IPS-20b (cell line): ENCODE results near the gene CDH4.

Experiments used
- H3K27ac ChIP-seq: one replicate; pipeline ENCODE4 v1.5.1; 2013; ENCODE audit warnings: low read length
- H3K27me3 ChIP-seq: 2 replicates; pipeline ENCODE4 v1.6.1; 2013; ENCODE audit warnings: mild to moderate bottlenecking, low read length, inconsistent platforms; ENCODE audit not compliant: insufficient read depth
- H3K36me3 ChIP-seq: 2 replicates; pipeline ENCODE4 v1.6.1; 2013; ENCODE audit warnings: low read depth, mild to moderate bottlenecking, inconsistent platforms, low read length, moderate library complexity; ENCODE audit not compliant: insufficient read depth
- H3K4me1 ChIP-seq: 2 replicates; pipeline ENCODE4 v1.6.1; 2013; ENCODE audit warnings: mild to moderate bottlenecking, control low read depth, inconsistent platforms, low read length, moderate library complexity; ENCODE audit not compliant: insufficient read depth
- H3K4me3 ChIP-seq: 2 replicates; pipeline ENCODE4 v1.5.1; 2013; ENCODE audit warnings: mild to moderate bottlenecking, low read length, inconsistent platforms
- H3K9ac ChIP-seq: 2 replicates; pipeline ENCODE4 v1.6.1; 2013; ENCODE audit warnings: low read depth, mild to moderate bottlenecking, inconsistent platforms, low read length, moderate library complexity
- H3K9me3 ChIP-seq: 2 replicates; pipeline ENCODE4 v1.6.1; 2013; ENCODE audit warnings: mild to moderate bottlenecking, low read depth, low read length, inconsistent platforms; ENCODE audit not compliant: insufficient read depth

The CDH4 gene

GRCh38 chr20:61251529-61252393 is at the start of gene CDH4:
CDH4 (plus strand) TSS chr20:61252261.
- no peaks in the 10 kb centered on the region for H3K9me3 ChIP-seq
- H3K4me3 ChIP-seq, result peak within 1 kb of the TSS; percentile 71; the same call in 1 of the 2 replicates
- H3K4me1 ChIP-seq, result peaks cover 6% of the 10 kb centered on the region; the same call in 1 of the 2 replicates
- no peak within 1 kb of the TSS for H3K27ac ChIP-seq
- H3K36me3 ChIP-seq, result peaks cover 4% of the 10 kb centered on the region; the same call in 1 of the 2 replicates
- H3K27me3 ChIP-seq, result peaks cover 93% of the 10 kb centered on the region
- H3K9ac ChIP-seq, result no peak within 1 kb of the TSS

DNA sequence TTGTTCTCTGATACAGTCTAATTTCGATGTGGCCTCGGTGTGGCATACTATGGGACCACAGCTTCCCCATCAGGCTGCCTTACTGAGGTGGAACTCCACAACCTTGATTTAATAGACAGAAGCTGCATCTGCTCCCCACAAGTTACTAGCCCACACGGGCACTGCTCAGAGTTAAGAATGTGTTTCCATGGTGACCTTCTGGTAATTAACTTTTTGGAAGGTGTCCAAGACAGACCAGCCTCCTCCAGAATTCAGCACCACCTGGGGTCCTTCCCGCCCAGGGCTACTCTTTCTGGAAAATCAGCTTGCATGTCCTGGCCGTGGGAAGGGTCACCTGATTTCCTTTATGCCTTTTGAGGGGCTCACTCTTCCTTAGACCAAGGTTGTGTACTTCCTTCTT is 48.7 kb upstream of the CDH4 start:
- Histone ChIP-seq H3K27me3 (peaks cover 83% of the 10 kb centered on the region), H3K9ac (no peak overlapping the region), H3K27ac (no peak overlapping the region), H3K36me3 (no peaks in the 10 kb centered on the region), H3K4me3 (no peak overlapping the region), H3K4me1 (no peaks in the 10 kb centered on the region), H3K9me3 (no peaks in the 10 kb centered on the region)

DNA sequence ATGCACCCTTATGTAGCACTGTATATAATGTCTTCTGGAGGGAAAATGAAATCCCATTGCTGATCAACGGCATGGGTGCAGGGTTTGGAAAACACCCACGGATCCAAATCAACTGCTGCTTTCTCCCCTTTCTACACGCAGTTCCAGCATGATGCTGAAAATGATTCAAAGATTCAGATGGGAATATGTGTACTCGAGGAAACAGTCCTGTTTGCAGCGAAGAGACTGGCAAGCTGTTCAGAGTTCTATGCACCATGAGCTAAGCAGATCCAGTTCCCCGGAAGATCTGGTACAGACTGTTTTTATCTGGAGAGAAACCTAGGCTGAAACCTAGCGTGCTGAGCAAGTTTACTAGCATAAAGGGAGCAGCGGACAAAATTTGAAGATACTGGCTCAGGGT is 47.9 kb upstream of the CDH4 start:
- Histone ChIP-seq H3K4me3 (no peak overlapping the region), H3K36me3 (no peaks in the 10 kb centered on the region), H3K9ac (no peak overlapping the region), H3K27me3 (peaks cover 79% of the 10 kb centered on the region), H3K4me1 (no peaks in the 10 kb centered on the region), H3K27ac (no peak overlapping the region), H3K9me3 (no peaks in the 10 kb centered on the region)

- H3K4me1 ChIP-seq, result no peaks in the 10 kb centered on the region
- H3K4me3 ChIP-seq, result no peak overlapping the region
- no peaks in the 10 kb centered on the region for H3K36me3 ChIP-seq
- H3K27ac ChIP-seq, result no peak overlapping the region
- no peak overlapping the region for H3K9ac ChIP-seq
- no peaks in the 10 kb centered on the region for H3K9me3 ChIP-seq
- peaks cover 77% of the 10 kb centered on the region for H3K27me3 ChIP-seq
Measured at GRCh38 chr20:61205769-61206168, 46.3 kb upstream of the CDH4 start.

DNA sequence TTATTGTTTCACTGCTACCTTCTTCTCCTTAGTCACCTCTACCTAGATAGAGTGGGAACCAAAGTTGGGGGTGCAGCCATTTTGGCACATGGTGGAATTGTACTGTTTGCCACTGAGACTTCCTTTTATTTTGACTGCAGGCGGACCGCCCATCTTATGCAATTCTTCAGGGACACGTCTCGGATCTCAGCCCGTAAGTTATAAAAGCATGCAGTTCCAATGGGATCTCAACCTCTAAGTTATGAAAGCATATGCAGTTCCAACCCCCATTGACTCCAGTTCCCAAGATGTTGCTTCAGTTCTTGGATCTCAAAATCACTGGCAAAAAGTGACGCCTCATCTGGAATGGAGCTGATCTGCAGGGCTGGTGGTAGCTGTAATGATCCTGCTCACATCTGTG is 41.2 kb upstream of the CDH4 start:
- no peak overlapping the region for H3K9ac ChIP-seq
- peaks cover 84% of the 10 kb centered on the region for H3K27me3 ChIP-seq
- no peaks in the 10 kb centered on the region for H3K36me3 ChIP-seq
- H3K4me3 ChIP-seq, result no peak overlapping the region
- no peaks in the 10 kb centered on the region for H3K4me1 ChIP-seq
- H3K27ac ChIP-seq, result no peak overlapping the region
- H3K9me3 ChIP-seq, result no peaks in the 10 kb centered on the region

- no peak overlapping the region for H3K4me3 ChIP-seq
- no peak overlapping the region for H3K27ac ChIP-seq
- H3K9ac ChIP-seq, result no peak overlapping the region
- H3K9me3 ChIP-seq, result no peaks in the 10 kb centered on the region
- H3K36me3 ChIP-seq, result no peaks in the 10 kb centered on the region
- no peaks in the 10 kb centered on the region for H3K4me1 ChIP-seq
- peaks cover 93% of the 10 kb centered on the region for H3K27me3 ChIP-seq
Measured at GRCh38 chr20:61217848-61218247, 34.2 kb upstream of the CDH4 start.

- H3K9me3 ChIP-seq, result no peaks in the 10 kb centered on the region
- no peaks in the 10 kb centered on the region for H3K36me3 ChIP-seq
- H3K9ac ChIP-seq, result no peak overlapping the region
- H3K27ac ChIP-seq, result no peak overlapping the region
- no peaks in the 10 kb centered on the region for H3K4me1 ChIP-seq
- peaks cover 97% of the 10 kb centered on the region for H3K27me3 ChIP-seq
- H3K4me3 ChIP-seq, result no peak overlapping the region
Measured at GRCh38 chr20:61219021-61219431, 33.0 kb upstream of the CDH4 start.

- H3K9me3 ChIP-seq, result no peaks in the 10 kb centered on the region
- H3K27me3 ChIP-seq, result peaks cover 97% of the 10 kb centered on the region
- no peak overlapping the region for H3K9ac ChIP-seq
- H3K27ac ChIP-seq, result no peak overlapping the region
- no peaks in the 10 kb centered on the region for H3K36me3 ChIP-seq
- no peaks in the 10 kb centered on the region for H3K4me1 ChIP-seq
- H3K4me3 ChIP-seq, result no peak overlapping the region
Measured at GRCh38 chr20:61220131-61220530, 31.9 kb upstream of the CDH4 start.

DNA sequence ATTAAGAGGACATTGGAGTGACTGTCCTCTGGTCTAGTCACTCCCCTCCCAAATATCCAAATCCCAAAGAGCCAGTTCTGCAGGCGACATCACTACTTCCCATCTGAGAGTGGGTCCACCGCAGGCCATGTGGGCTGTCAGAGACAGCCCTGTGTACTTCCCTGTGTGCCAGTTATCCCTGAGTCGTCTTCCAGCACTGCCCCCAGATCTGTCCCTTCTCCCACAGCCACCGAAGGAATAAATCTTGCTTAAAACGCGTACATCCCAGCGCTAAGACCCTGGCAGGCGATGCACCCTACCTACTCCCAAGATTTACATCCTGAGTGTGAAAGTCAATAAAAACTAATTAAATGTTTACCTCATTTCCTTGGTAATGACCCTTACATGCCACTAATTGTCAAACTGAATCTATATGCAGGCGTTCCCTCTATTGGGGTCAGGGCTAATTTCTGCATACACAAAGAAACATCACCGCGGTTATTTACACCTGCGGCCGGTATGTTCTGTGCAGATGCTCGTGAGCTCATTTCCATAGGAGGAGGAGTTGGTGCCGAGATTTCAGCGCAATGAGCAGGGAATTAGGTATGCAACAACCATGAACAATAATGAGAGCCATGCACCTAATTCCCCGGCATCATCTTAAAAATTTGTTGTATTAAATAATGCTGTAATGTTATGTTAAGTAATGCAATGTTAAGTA is 31.3 kb upstream of the CDH4 start:
- no peak overlapping the region for H3K27ac ChIP-seq
- no peaks in the 10 kb centered on the region for H3K4me1 ChIP-seq
- H3K4me3 ChIP-seq, result no peak overlapping the region
- peaks cover 97% of the 10 kb centered on the region for H3K27me3 ChIP-seq
- H3K9ac ChIP-seq, result no peak overlapping the region
- no peaks in the 10 kb centered on the region for H3K9me3 ChIP-seq
- no peaks in the 10 kb centered on the region for H3K36me3 ChIP-seq

- Histone ChIP-seq H3K4me1 (no peaks in the 10 kb centered on the region), H3K4me3 (no peak overlapping the region), H3K9me3 (no peaks in the 10 kb centered on the region), H3K27ac (no peak overlapping the region), H3K9ac (no peak overlapping the region), H3K36me3 (no peaks in the 10 kb centered on the region), H3K27me3 (peaks cover 94% of the 10 kb centered on the region)
Measured at GRCh38 chr20:61222699-61223098, 29.4 kb upstream of the CDH4 start.

DNA sequence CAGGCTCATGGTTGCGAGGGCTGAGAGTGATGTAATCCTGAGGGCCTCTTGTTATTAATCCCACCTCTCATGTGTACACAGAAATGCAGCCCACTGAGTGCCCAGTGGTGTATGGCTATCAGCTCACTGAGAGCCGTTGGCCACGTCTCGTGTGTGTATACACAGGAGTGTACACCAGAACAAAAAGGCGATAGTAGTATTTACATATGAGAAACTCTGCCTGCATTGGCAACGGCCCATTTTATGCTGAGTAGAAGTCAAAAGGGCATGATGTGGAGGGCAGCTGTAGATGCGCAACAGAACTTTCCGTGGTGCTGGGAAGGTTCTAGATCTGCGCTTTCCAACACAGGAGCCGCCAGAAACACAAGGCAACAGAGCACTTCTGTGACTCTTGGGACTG is 28.9 kb upstream of the CDH4 start:
- Histone ChIP-seq H3K36me3 (no peaks in the 10 kb centered on the region), H3K27ac (no peak overlapping the region), H3K4me3 (no peak overlapping the region), H3K27me3 (peaks cover 94% of the 10 kb centered on the region), H3K4me1 (no peaks in the 10 kb centered on the region), H3K9me3 (no peaks in the 10 kb centered on the region), H3K9ac (no peak overlapping the region)

DNA sequence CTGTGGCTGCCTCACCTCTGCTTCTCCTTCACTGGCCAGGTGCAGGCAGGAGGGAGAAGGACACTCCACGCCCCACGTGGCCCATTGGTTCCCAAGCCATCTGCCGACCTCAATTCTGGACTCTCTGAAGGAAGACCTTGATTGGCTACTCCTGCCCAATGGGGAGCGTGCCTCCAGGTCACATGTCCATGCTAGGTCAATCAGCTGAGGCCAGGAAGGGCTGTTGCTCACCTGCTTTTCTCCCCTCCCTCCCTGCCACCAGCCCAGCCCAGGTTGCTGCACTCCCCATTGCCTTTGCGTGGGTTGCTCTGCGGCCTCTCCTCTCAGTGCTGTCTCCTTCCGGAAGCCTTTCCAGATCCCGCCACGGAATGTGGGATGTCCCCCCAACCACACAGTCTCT is 21.9 kb upstream of the CDH4 start:
- no peak overlapping the region for H3K27ac ChIP-seq
- H3K4me1 ChIP-seq, result no peaks in the 10 kb centered on the region
- H3K9me3 ChIP-seq, result peaks cover 10% of the 10 kb centered on the region
- H3K27me3 ChIP-seq, result peaks cover 64% of the 10 kb centered on the region
- H3K36me3 ChIP-seq, result no peaks in the 10 kb centered on the region
- no peak overlapping the region for H3K9ac ChIP-seq
- no peak overlapping the region for H3K4me3 ChIP-seq
